SK-N-SH (cell line): Measurements from ENCODE around the gene PLCB1. TPM values are rescaled to one million over a fixed set of nuclear protein-coding genes. Genes with fewer than 3 reads are reported as not detected.

Source experiments
- CTCF ChIA-PET: fragments of 300-600, 350-600 bp; formaldehyde crosslinking; extraction: SDS; loops from one replicate; lab custom pipeline; 2021; lab: Yijun Ruan, JAX
- POLR2A ChIA-PET: fragments of 350-600 bp; sonication (Branson Sonifier 250); formaldehyde crosslinking; extraction: SDS; loops from one replicate; lab custom pipeline; 2020; ENCODE audit warnings: antibody characterized with exemption, inconsistent platforms; lab: Yijun Ruan, JAX
- DNase-seq: peaks from one replicate; pipeline ENCODE4 v3.0.0; 2012
- H2AFZ ChIP-seq: fragments of 200-600 bp; sonication (generic); 2 replicates; pipeline ENCODE4 v1.8.1; 2016; ENCODE audit warnings: antibody characterized with exemption, mild to moderate bottlenecking, low read depth
- H3F3A ChIP-seq: fragments of 200-600 bp; sonication (generic); replicated peaks from 2 replicates; pipeline ENCODE3; 2016; ENCODE audit warnings: antibody characterized with exemption, mild to moderate bottlenecking; ENCODE audit not compliant: insufficient read depth
- H3K27ac ChIP-seq, 2 experiments: fragments of 200-500 bp in 1 of 2; fragments of 200-600 bp in 1 of 2; sonication (Bioruptor generic) in 1 of 2; sonication (generic), shearing (Covaris generic) in 1 of 2; 2 replicates each; pipeline versions ENCODE4 v1.5.1 to v1.6.1; 2014 to 2016; ENCODE audit warnings: low read depth in 2 of 2, inconsistent platforms in 1 of 2, low read length in 1 of 2, mild to moderate bottlenecking in 1 of 2, mixed read lengths in 1 of 2
- H3K27me3 ChIP-seq: fragments of 200-600 bp; sonication (generic), shearing (Covaris generic); 2 replicates; pipeline ENCODE4 v1.6.1; 2016; ENCODE audit warnings: mixed run types; ENCODE audit not compliant: insufficient read depth
- H3K36me3 ChIP-seq, 2 experiments: fragments of 200-500 bp in 1 of 2; fragments of 200-600 bp in 1 of 2; sonication (Bioruptor generic) in 1 of 2; sonication (generic) in 1 of 2; replicated peaks in 1 of 2; 2 replicates each; pipeline versions ENCODE3 to v1.5.1; 2014 to 2016; ENCODE audit warnings: low read length in 1 of 2, mild to moderate bottlenecking in 1 of 2; ENCODE audit not compliant: insufficient read depth in 2 of 2, control insufficient read depth in 1 of 2
- H3K4me1 ChIP-seq, 2 experiments: fragments of 200-500 bp in 1 of 2; fragments of 200-600 bp in 1 of 2; sonication (Bioruptor generic) in 1 of 2; sonication (generic), shearing (Covaris generic) in 1 of 2; 2 replicates each; pipeline versions ENCODE4 v1.5.1 to v1.6.1; 2014 to 2016; ENCODE audit warnings: low read depth in 1 of 2, low read length in 1 of 2, mixed run types in 1 of 2; ENCODE audit not compliant: insufficient read depth in 2 of 2, control insufficient read depth in 1 of 2
- H3K4me2 ChIP-seq: fragments of 200-600 bp; sonication (generic), shearing (Covaris generic); 2 replicates; pipeline ENCODE4 v1.6.1; 2017; ENCODE audit warnings: mixed run types
- H3K4me3 ChIP-seq, 2 experiments: fragments of 200-500 bp in 1 of 2; fragments of 200-600 bp in 1 of 2; sonication (Bioruptor generic) in 1 of 2; sonication (generic), shearing (Covaris generic) in 1 of 2; 2 replicates each; pipeline versions ENCODE4 v1.5.1 to v1.8.1; 2014 to 2016; ENCODE audit warnings: low read depth in 2 of 2, inconsistent platforms in 1 of 2, low read length in 1 of 2, mild to moderate bottlenecking in 1 of 2, mixed read lengths in 1 of 2, moderate library complexity in 1 of 2
- H3K79me2 ChIP-seq: fragments of 200-600 bp; sonication (generic); 2 replicates; pipeline ENCODE4 v1.8.1; 2017; ENCODE audit warnings: mild to moderate bottlenecking; ENCODE audit not compliant: insufficient read depth
- H3K9ac ChIP-seq: fragments of 200-600 bp; sonication (generic); 2 replicates; pipeline ENCODE4 v1.6.1; 2017; ENCODE audit warnings: mixed run types
- H3K9me2 ChIP-seq: fragments of 200-600 bp; sonication (generic); 2 replicates; pipeline ENCODE4 v1.6.1; 2017; ENCODE audit warnings: mixed run types
- H3K9me3 ChIP-seq: fragments of 200-600 bp; sonication (generic); 2 replicates; pipeline ENCODE4 v1.6.1; 2017; ENCODE audit warnings: mixed run types, mild to moderate bottlenecking, moderate library complexity
- H4K20me1 ChIP-seq: fragments of 200-600 bp; sonication (generic); 2 replicates; pipeline ENCODE4 v1.6.1; 2017; ENCODE audit warnings: mild to moderate bottlenecking, mixed run types; ENCODE audit not compliant: insufficient read depth
- CTCF ChIP-seq: fragments of 200-600 bp; sonication (generic); IDR thresholded peaks from 2 replicates; pipeline ENCODE4 v1.6.1; 2017; ENCODE audit warnings: antibody characterized with exemption, mild to moderate bottlenecking, moderate library complexity
- EP300 ChIP-seq, 2 experiments: IDR thresholded peaks; 2 replicates each; pipeline versions ENCODE4 v1.4.0 to v1.6.1; 2012; ENCODE audit warnings: borderline replicate concordance in 1 of 2, low read depth in 1 of 2, low read length in 1 of 2
- EZH2phosphoT487 ChIP-seq: fragments of 200-600 bp; sonication (generic); IDR thresholded peaks from 2 replicates; pipeline ENCODE4 v1.6.1; 2017; ENCODE audit warnings: low read depth, mixed run types, mild to moderate bottlenecking, antibody characterized with exemption, moderate library complexity, borderline replicate concordance
- FOSL2 ChIP-seq: IDR thresholded peaks from 2 replicates; pipeline ENCODE4 v1.4.0; 2012; ENCODE audit warnings: low read depth, mild to moderate bottlenecking, moderate library complexity, borderline replicate concordance
- NFIC ChIP-seq: IDR thresholded peaks from 2 replicates; pipeline ENCODE4 v1.4.0; 2012; ENCODE audit warnings: borderline replicate concordance
- POLR2AphosphoS5 ChIP-seq: IDR thresholded peaks from 2 replicates; pipeline ENCODE4 v1.6.1; 2012; ENCODE audit warnings: low read depth, low read length
- RAD21 ChIP-seq: IDR thresholded peaks from 2 replicates; pipeline ENCODE4 v1.6.1; 2012; ENCODE audit warnings: mild to moderate bottlenecking, low read length
- SMC3 ChIP-seq: IDR thresholded peaks from 2 replicates; pipeline ENCODE4 v1.6.1; 2012; ENCODE audit warnings: low read depth, low read length, improper control_type of control experiment
- USF2 ChIP-seq: fragments of 150-350 bp; IDR thresholded peaks from 2 replicates; pipeline ENCODE4 v1.6.1; 2017; ENCODE audit warnings: antibody characterized with exemption, low read length, low read depth, borderline replicate concordance
- WGBS: methylation state at CpG from one replicate; pipeline ENCODE4 v1.1.6; 2017; ENCODE audit warnings: low lambda C conversion rate; 5-methylcytosine and 5-hydroxymethylcytosine counted together
- polyA plus RNA-seq, 3 experiments: library from polyadenylated mRNA; depleted of rRNA; stranded (reverse); fragments of >200 nt; gene quantifications; 2 replicates each; pipeline ENCODE4 v1.2.3, GENCODE V29; 2012
- TF ChIP-seq, protein P1 (sequence below): IDR thresholded peaks from 2 replicates; pipeline ENCODE4; 2012

PLCB1 gene
- polyA plus RNA-seq, 1 of the 3 experiments (the other 2 are of a cell fraction): 10.5 TPM

- Histone ChIP-seq H3F3A (peaks cover 15% of the 10 kb centered on the region), H3K4me3 (no peak overlapping the region), H3K27me3 (no peaks in the 10 kb centered on the region), H3K9me3 (no peaks in the 10 kb centered on the region), H2AFZ (no peak overlapping the region), H3K9ac (peak overlapping the region; percentile 37; the same call in 1 of the 2 replicates), H3K4me2 (peak overlapping the region; percentile 15; the same call in 1 of the 2 replicates), H3K79me2 (no peaks in the 10 kb centered on the region), H3K36me3 (peaks cover 0 to 1% of the 10 kb centered on the region in 2 experiments), H3K9me2 (no peaks in the 10 kb centered on the region), H3K27ac (peak overlapping the region; percentile 44 to 88; a peak in 3 of 4 replicates), H4K20me1 (no peaks in the 10 kb centered on the region), H3K4me1 (peaks cover 14 to 22% of the 10 kb centered on the region in 2 experiments; a peak in 3 of 4 replicates)
- no peak for DNase-seq
- CTCF ChIA-PET: interaction anchor here (0.7 to 5.5 kb wide), 13 partner anchors 12 to 452 kb away, joined by 3 to 60 read pairs (median 6); partner anchors contain the start of gene PLCB1
- WGBS: 80% methylated on average over 1 of the region's 1 CpG
- TF ChIP-seq, protein P1, sequence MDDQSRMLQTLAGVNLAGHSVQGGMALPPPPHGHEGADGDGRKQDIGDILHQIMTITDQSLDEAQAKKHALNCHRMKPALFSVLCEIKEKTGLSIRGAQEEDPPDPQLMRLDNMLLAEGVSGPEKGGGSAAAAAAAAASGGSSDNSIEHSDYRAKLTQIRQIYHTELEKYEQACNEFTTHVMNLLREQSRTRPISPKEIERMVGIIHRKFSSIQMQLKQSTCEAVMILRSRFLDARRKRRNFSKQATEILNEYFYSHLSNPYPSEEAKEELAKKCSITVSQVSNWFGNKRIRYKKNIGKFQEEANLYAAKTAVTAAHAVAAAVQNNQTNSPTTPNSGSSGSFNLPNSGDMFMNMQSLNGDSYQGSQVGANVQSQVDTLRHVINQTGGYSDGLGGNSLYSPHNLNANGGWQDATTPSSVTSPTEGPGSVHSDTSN: peak; percentile 33; the same call in 1 of the 2 replicates
- TF ChIP-seq NFIC (peak; percentile 62; the same call in 1 of the 2 replicates), EZH2phosphoT487 (no peak)
- POLR2A ChIA-PET: no interaction called here
Measured at GRCh38 chr20:8388707-8389106, 256.6 kb downstream of the PLCB1 start.

GRCh38 chr20:8389381-8390036, 257.4 kb downstream of the PLCB1 start:
- ChIA-PET POLR2A (no interaction called here), CTCF (interaction anchor here (0.5 to 5.5 kb wide), 26 partner anchors 12 to 453 kb away, joined by 3 to 60 read pairs (median 3); no protein-coding TSS in a partner anchor)
- H3K36me3 ChIP-seq: no peaks in the 10 kb centered on the region
- H3K9me3 ChIP-seq: no peaks in the 10 kb centered on the region
- no peaks in the 10 kb centered on the region for H4K20me1 ChIP-seq
- H2AFZ ChIP-seq: no peak overlapping the region
- H3F3A ChIP-seq: peaks cover 15% of the 10 kb centered on the region
- whole genome bisulfite sequencing: 28% methylated on average over 7 of the region's 7 CpGs
- H3K9ac ChIP-seq: no peak overlapping the region
- no peaks in the 10 kb centered on the region for H3K9me2 ChIP-seq
- no peak overlapping the region; a peak in 1 of 4 replicates for H3K4me3 ChIP-seq
- H3K4me1 ChIP-seq: peaks cover 14 to 22% of the 10 kb centered on the region in 2 experiments; a peak in 3 of 4 replicates
- peak overlapping the region; percentile 15; the same call in 1 of the 2 replicates for H3K4me2 ChIP-seq
- TF ChIP-seq CTCF (peak; percentile 70), RAD21 (peak; percentile 64), EP300 (IDR thresholded peaks at IDR 0.05; ENCODE audit: borderline replicate concordance in 1 of 2, low read depth in 1 of 2, low read length in 1 of 2) (0 out of 4 replicates have a peak, but pooled peaks of 1 of the 2 experiments have one; percentile 14), POLR2AphosphoS5 (no peak), USF2 (no peak), FOSL2 (no peak), SMC3 (peak; percentile 58)
- TF ChIP-seq, protein P1: no peak
- TF ChIP-seq, all 33 proteins: peak for 4
- Histone ChIP-seq H3K27ac (peak overlapping the region; percentile 58 to 88), H3K79me2 (no peaks in the 10 kb centered on the region), H3K27me3 (no peaks in the 10 kb centered on the region)
- peak; percentile 27 for DNase-seq
